Tibial nerve (tissue), 4 donors: Measurements from ENCODE around the gene ASCC1. TPM values are rescaled to one million over a fixed set of nuclear protein-coding genes. Genes with fewer than 3 reads are reported as not detected.
A peak's percentile ranks its signal among the peaks of the same experiment; 100 is the strongest.
"Not testable (repeated sequence)": the region's sequence is repeated elsewhere in the genome, so short reads cannot be mapped to it uniquely, and the experiment has no call there.

Source experiments
- DNase-seq, 2 donors: peaks; one replicate each; pipeline ENCODE4 v3.0.0-alpha.2; 2019; ENCODE audit warnings: low spot score in 2 of 2
- H3K27ac ChIP-seq, 4 donors: fragments of 200-600 bp; sonication (generic) in 3 of 4; one replicate each; pipeline ENCODE4 v1.5.1; 2017 to 2019; ENCODE audit warnings: mild to moderate bottlenecking in 1 of 4
- H3K27me3 ChIP-seq, 2 donors: fragments of 200-600 bp; sonication (generic) in 1 of 2; one replicate each; pipeline versions ENCODE4 v1.5.1 to v1.6.0; 2017 to 2019
- H3K36me3 ChIP-seq, 3 donors: fragments of 200-600 bp; sonication (generic); one replicate each; pipeline ENCODE4 v1.5.1; 2018 to 2019
- H3K4me1 ChIP-seq, 4 donors: fragments of 200-600 bp; sonication (generic) in 3 of 4; one replicate each; pipeline ENCODE4 v1.5.1; 2017 to 2019
- H3K4me3 ChIP-seq, 4 donors: fragments of 200-600 bp; sonication (generic) in 3 of 4; one replicate each; pipeline ENCODE4 v1.5.1; 2017 to 2019; ENCODE audit warnings: mild to moderate bottlenecking in 1 of 4, moderate library complexity in 1 of 4
- H3K9me3 ChIP-seq, 4 donors: fragments of 200-600 bp; sonication (generic) in 3 of 4; one replicate each; pipeline ENCODE4 v1.5.1; 2017 to 2019
- CTCF ChIP-seq, 5 experiments: fragments of 200-600 bp in 3 of 5; fragments of 450-650 bp in 2 of 5; sonication (generic) in 3 of 5; IDR thresholded peaks; one replicate each; pipeline ENCODE4 v1.5.1; 2016 to 2019; ENCODE audit warnings: antibody characterized with exemption in 5 of 5, mild to moderate bottlenecking in 3 of 5, moderate library complexity in 2 of 5
- EP300 ChIP-seq, 2 donors: sonication (generic); formaldehyde crosslinking; IDR thresholded peaks; one replicate each; pipeline ENCODE4 v1.6.1; 2017; ENCODE audit warnings: antibody characterized with exemption in 2 of 2, mild to moderate bottlenecking in 1 of 2
- POLR2A ChIP-seq, 2 donors: fragments of 450-650 bp; IDR thresholded peaks; one replicate each; pipeline ENCODE4 v1.6.1; 2017; ENCODE audit warnings: antibody characterized with exemption in 2 of 2, mild to moderate bottlenecking in 2 of 2, moderate library complexity in 2 of 2
- WGBS, 2 donors: methylation state at CpG; one replicate each; pipeline ENCODE4 v1.1.5; 2018; 5-methylcytosine and 5-hydroxymethylcytosine counted together
- total RNA-seq, 4 donors: library from RNA; depleted of rRNA; stranded (reverse); fragments of >200 nt; gene quantifications; one replicate each; pipeline ENCODE4 v1.1.0, GENCODE V29; 2016

ASCC1 gene
- total RNA-seq, 4 donors from 2014 or later: 34.2 to 85.7 (median 54.2) TPM

- DNase-seq: no peak
- H3K27ac ChIP-seq: peak overlapping the region in 2 of 4 donors; percentile 50 to 84
- no peak overlapping the region for H3K4me3 ChIP-seq
- H3K36me3 ChIP-seq: peaks cover 0 to 2% (median 0%) of the 10 kb centered on the region in 3 donors
- TF ChIP-seq EP300 (IDR thresholded peaks at IDR 0.05) (no peak), POLR2A (IDR thresholded peaks at IDR 0.05) (no peak), CTCF (IDR thresholded peaks at IDR 0.05) (no peak)
- H3K4me1 ChIP-seq: peaks cover 0 to 25% (median 17%) of the 10 kb centered on the region in 4 donors
- no peaks in the 10 kb centered on the region for H3K27me3 ChIP-seq
- no peaks in the 10 kb centered on the region for H3K9me3 ChIP-seq
- WGBS, 2 donors: 56% methylated on average over 6 of the region's 6 CpGs
Measured at GRCh38 chr10:72146071-72146470, 70.0 kb downstream of the ASCC1 start.

- Histone ChIP-seq H3K36me3 (no peaks in the 10 kb centered on the region), H3K27ac (peak overlapping the region in 2 of 4 donors; percentile 50 to 84), H3K4me1 (peaks cover 0 to 25% (median 17%) of the 10 kb centered on the region in 4 donors), H3K9me3 (no peaks in the 10 kb centered on the region), H3K27me3 (no peaks in the 10 kb centered on the region), H3K4me3 (no peak overlapping the region)
- no peak for DNase-seq
- 76% methylated on average over 2 of the region's 2 CpGs for WGBS, 2 donors
- TF ChIP-seq EP300 (IDR thresholded peaks at IDR 0.05): no peak
- no peak for TF ChIP-seq CTCF (IDR thresholded peaks at IDR 0.05)
Measured at GRCh38 chr10:72145657-72146056, 70.4 kb downstream of the ASCC1 start.

DNA sequence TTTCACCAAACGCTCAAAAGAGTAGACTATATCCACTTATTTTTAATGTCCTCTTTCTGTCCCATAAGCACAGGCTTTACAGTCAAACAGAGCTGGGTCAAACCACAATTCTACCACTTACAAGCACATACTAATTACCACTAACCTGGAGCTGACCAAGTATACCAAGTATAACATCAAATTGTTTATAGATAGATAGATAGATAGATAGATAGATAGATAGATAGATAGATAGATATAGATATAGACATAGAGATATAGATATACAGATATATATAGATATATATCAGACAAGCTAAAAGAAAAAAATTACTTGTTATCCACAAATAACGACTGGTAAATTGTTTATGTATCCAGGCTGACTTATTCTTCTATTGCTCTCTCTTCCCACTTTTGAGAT, 75.2 kb downstream of the ASCC1 start:
- no peaks in the 10 kb centered on the region for H3K9me3 ChIP-seq
- H3K4me1 ChIP-seq: peaks cover 0 to 7% (median under 1%) of the 10 kb centered on the region in 4 donors
- no peak overlapping the region for H3K4me3 ChIP-seq
- H3K27me3 ChIP-seq: no peaks in the 10 kb centered on the region
- peaks cover 0 to 15% (median 0%) of the 10 kb centered on the region in 3 donors for H3K36me3 ChIP-seq
- no peak for TF ChIP-seq POLR2A (IDR thresholded peaks at IDR 0.05)
- TF ChIP-seq CTCF (IDR thresholded peaks at IDR 0.05): no peak
- TF ChIP-seq EP300 (IDR thresholded peaks at IDR 0.05): no peak
- 91 to 92% methylated on average over 2 of the region's 2 CpGs for WGBS, 2 donors
- H3K27ac ChIP-seq: no peak overlapping the region
- no peak for DNase-seq

DNA sequence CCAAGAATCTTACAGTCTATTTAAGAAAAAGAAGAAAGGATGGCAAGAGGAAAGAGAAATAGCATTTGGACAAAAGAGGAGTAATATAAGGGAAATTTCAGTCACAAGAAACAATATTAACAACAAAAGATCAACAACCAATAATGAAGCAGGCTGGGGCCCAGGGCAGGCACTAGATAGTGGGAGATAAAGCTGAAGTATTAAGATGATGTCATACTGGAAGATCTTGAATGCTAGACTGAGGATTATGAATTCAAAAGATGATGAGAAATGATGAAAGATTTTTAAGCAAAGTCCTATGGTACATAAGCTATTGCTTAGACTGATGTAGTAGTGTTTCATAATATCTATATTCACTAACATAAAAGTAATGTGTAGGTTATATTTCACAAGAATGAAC, 75.9 kb downstream of the ASCC1 start:
- Histone ChIP-seq H3K9me3 (no peaks in the 10 kb centered on the region), H3K27ac (no peak overlapping the region), H3K4me1 (no peaks in the 10 kb centered on the region), H3K4me3 (no peak overlapping the region), H3K27me3 (no peaks in the 10 kb centered on the region), H3K36me3 (peaks cover 0 to 21% (median 0%) of the 10 kb centered on the region in 3 donors)
- no peak for DNase-seq
- no peak for TF ChIP-seq EP300 (IDR thresholded peaks at IDR 0.05)
- TF ChIP-seq POLR2A (IDR thresholded peaks at IDR 0.05): no peak
- no peak for TF ChIP-seq CTCF (IDR thresholded peaks at IDR 0.05)

DNA sequence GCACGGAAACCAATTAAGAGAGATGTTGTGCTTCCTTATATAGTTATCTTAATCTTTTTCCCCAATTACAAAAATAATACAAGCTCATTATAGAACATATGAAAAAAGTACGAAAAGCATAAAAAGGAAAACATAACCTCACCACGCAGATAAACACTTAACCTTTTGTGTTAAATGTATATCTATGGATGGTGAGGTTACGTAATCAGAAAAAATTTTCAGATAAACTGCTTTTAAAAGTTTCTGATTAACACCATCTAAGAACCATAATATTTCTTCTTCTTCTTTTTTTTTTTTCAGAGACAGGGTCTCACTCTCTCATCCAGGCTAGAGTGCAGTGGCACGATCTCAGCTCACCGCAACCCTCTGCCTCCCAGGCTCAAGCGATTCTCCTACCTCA, 78.5 kb downstream of the ASCC1 start:
- no peak for TF ChIP-seq POLR2A (IDR thresholded peaks at IDR 0.05)
- TF ChIP-seq EP300 (IDR thresholded peaks at IDR 0.05): no peak
- no peak for TF ChIP-seq CTCF (IDR thresholded peaks at IDR 0.05)
- no peaks in the 10 kb centered on the region for H3K9me3 ChIP-seq
- 95 to 98% methylated on average over 7 of the region's 7 CpGs for WGBS, 2 donors
- no peak overlapping the region for H3K27ac ChIP-seq
- H3K36me3 ChIP-seq: peaks cover 0 to 26% (median 0%) of the 10 kb centered on the region in 3 donors
- H3K27me3 ChIP-seq: no peaks in the 10 kb centered on the region
- peaks cover 0 to 7% (median 3%) of the 10 kb centered on the region in 4 donors for H3K4me1 ChIP-seq
- H3K4me3 ChIP-seq: no peak overlapping the region
- DNase-seq: no peak

- not testable (repeated sequence) for H3K27ac ChIP-seq, H3K27me3 ChIP-seq, H3K9me3 ChIP-seq, H3K4me3 ChIP-seq, DNase-seq
- peaks cover 0 to 11% (median 3%) of the 10 kb centered on the region in 4 donors for H3K4me1 ChIP-seq
- 95 to 97% methylated on average over 10 of the region's 10 CpGs for WGBS, 2 donors
- H3K36me3 ChIP-seq: peaks cover 0 to 33% (median 0%) of the 10 kb centered on the region in 3 donors
Measured at GRCh38 chr10:72136225-72136624, 79.9 kb downstream of the ASCC1 start.
